GM19452 (cell line): ENCODE measurements around the gene VPS13D.

Source experiments
- ATAC-seq: cut with Tn5 transposase; IDR thresholded peaks from one replicate; pipeline ENCODE4 v1.9.1; 2021; ENCODE audit not compliant: unreplicated experiment

The VPS13D gene

GRCh38 chr1:12229835-12230548 lies at the start of gene VPS13D:
TSS of gene VPS13D (plus strand) at chr1:12230030. CDS start at chr1:12234267, 4,237 bp downstream.
- ATAC-seq = peak; percentile 66

GRCh38 chr1:12180315-12180714 lies 49.5 kb upstream of the VPS13D start:
- no peak for ATAC-seq

- ATAC-seq = no peak
These were observed 48.9 kb upstream of the VPS13D start for GRCh38 chr1:12180903-12181302.

GRCh38 chr1:12181568-12181967 lies 48.3 kb upstream of the VPS13D start:
- no peak for ATAC-seq

GRCh38 chr1:12182410-12182984 lies 47.3 kb upstream of the VPS13D start:
- ATAC-seq = no peak

- no peak for ATAC-seq
These were observed 46.6 kb upstream of the VPS13D start for GRCh38 chr1:12183095-12183794.

- no peak for ATAC-seq
These were observed 45.7 kb upstream of the VPS13D start for GRCh38 chr1:12184008-12184681.

- no peak for ATAC-seq
These were observed 44.6 kb upstream of the VPS13D start for GRCh38 chr1:12185036-12185917.

- ATAC-seq = no peak
These were observed 43.7 kb upstream of the VPS13D start for GRCh38 chr1:12185918-12186678.

- ATAC-seq = no peak
These were observed 43.2 kb upstream of the VPS13D start for GRCh38 chr1:12186679-12186985.

GRCh38 chr1:12188115-12188514 lies 41.7 kb upstream of the VPS13D start:
- no peak for ATAC-seq

- no peak for ATAC-seq
These were observed 41.0 kb upstream of the VPS13D start for GRCh38 chr1:12188657-12189327.

- ATAC-seq = no peak
These were observed 40.5 kb upstream of the VPS13D start for GRCh38 chr1:12189328-12189682.

GRCh38 chr1:12191242-12192032 lies 38.4 kb upstream of the VPS13D start:
- ATAC-seq = no peak

GRCh38 chr1:12194666-12195216 lies 35.1 kb upstream of the VPS13D start:
- ATAC-seq = no peak

GRCh38 chr1:12195416-12195815 lies 34.4 kb upstream of the VPS13D start:
- ATAC-seq = no peak

- no peak for ATAC-seq
These were observed 33.0 kb upstream of the VPS13D start for GRCh38 chr1:12196641-12197482.

- no peak for ATAC-seq
These were observed 32.3 kb upstream of the VPS13D start for GRCh38 chr1:12197483-12197880.
